Activated T-helper 1 cell treated with anti-CD3 and anti-CD28 coated beads, Interleukin-2, amount 50 U/mL, for 16 hours (primary cell): ENCODE measurements around the gene CXCR4.

Experiments
- DNase-seq, 2 donors: peaks; one replicate each; pipeline ENCODE4 v3.0.0-alpha.2; 2020; ENCODE audit warnings: low read depth in 1 of 2, low spot score in 1 of 2

CXCR4 gene

GRCh38 chr2:136131961-136132824 is 14.2 kb upstream of the CXCR4 start:
- peak; percentile 38 to 60 for DNase-seq

GRCh38 chr2:136131484-136131960 is 13.6 kb upstream of the CXCR4 start:
- DNase-seq, result no peak

- DNase-seq, result no peak
Measured at GRCh38 chr2:136130511-136130910, 12.6 kb upstream of the CXCR4 start.

- no peak for DNase-seq
Measured at GRCh38 chr2:136130045-136130444, 12.1 kb upstream of the CXCR4 start.

DNA sequence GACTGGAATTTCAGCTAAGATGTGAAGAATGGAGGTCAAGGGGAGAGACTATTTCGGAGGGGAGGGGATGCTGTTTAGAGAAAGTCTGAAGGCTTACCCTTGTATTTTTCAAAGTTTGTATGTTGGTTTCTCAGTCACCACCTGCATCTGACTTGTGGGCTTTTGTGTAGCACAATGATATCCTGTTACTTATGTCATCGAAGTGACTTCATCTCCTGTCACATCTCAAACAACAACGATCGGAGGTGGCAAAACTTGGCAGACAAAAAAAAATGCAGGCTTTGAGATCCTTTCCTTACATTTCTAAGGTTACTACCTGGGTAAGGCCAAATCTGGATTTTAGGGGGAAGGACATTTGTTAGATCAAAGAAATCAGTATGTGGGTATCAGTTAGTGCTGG is 11.7 kb upstream of the CXCR4 start:
- no peak for DNase-seq

- DNase-seq, result no peak
Measured at GRCh38 chr2:136128905-136129304, 11.0 kb upstream of the CXCR4 start.

GRCh38 chr2:136128366-136128765 is 10.4 kb upstream of the CXCR4 start:
- no peak for DNase-seq

DNA sequence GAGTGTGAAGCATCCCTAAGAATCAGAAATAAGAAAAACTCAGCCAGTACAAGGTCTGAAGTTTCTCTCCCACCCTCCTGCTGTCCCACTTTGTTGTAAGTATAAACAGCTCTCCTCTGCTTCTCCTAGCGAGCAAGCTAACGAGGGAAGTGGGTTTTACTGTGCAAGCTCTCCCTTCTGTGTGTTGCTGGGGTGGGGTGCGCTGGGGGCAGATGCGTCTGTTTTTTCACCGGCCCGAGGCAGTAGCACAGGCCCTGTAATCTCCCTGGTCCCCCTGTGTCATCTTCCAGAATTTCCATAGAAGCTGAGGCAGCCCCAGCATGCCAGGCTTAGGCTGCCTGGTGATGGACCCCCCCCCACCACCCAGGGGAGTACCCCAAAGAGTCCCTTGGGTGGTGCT is 9.4 kb upstream of the CXCR4 start:
- DNase-seq, result no peak

- no peak for DNase-seq
Measured at GRCh38 chr2:136126421-136126926, 8.5 kb upstream of the CXCR4 start.

DNA sequence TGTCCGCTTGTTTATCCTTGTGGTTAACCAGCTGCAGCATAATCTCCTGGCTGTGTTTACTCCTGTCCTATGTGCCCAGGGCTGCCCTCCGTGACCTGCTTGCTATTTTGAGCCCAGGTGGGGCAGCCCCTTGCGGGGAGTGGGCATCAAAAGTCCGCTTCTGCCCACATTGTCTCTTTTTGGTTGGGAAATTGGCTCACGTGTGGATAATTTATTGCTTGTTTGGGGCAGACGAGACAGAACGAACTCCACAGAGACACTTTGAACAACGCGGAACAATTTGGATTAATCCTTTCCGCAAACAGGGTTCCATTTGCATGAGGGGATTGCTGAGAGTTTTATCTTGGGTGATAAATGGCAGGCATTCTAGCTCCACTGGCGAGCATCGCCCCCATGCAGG is 8.1 kb upstream of the CXCR4 start:
- DNase-seq, result no peak

GRCh38 chr2:136125236-136125635 is 7.3 kb upstream of the CXCR4 start:
- no peak for DNase-seq

GRCh38 chr2:136124805-136125204 is 6.9 kb upstream of the CXCR4 start:
- no peak for DNase-seq

DNA sequence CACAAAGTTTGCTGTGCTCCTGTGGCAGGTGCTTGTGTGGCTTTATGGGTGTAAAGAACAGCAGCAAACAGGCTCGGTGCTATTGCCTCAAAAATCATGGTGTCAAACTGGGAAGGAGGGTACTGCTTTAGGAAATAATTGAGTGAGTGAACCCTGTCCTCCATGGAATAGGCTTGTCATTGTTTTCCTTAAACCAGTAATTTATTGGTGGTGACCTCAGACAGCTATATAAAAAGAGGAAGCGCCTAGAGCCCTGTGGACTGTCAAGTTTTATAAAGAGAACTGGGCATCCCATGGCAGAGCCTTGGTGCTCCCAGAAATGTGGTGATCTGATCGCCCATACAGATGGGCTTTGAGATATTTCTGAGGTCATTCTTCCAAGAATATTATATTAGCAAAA is 4.7 kb upstream of the CXCR4 start:
- no peak for DNase-seq

- no peak for DNase-seq
Measured at GRCh38 chr2:136121204-136121910, 3.4 kb upstream of the CXCR4 start.

- DNase-seq, result no peak
Measured at GRCh38 chr2:136119717-136120675, 2.0 kb upstream of the CXCR4 start.

GRCh38 chr2:136118819-136119716 is 1.1 kb upstream of the CXCR4 start:
- peak; percentile 74 to 86 for DNase-seq

- DNase-seq, result peak in 1 of 2 donors; percentile 30
Measured at GRCh38 chr2:136117391-136117841, 533 bp downstream of the CXCR4 start.

GRCh38 chr2:136116813-136117390 is 1.0 kb downstream of the CXCR4 start:
- peak; percentile 36 to 57 for DNase-seq

DNA sequence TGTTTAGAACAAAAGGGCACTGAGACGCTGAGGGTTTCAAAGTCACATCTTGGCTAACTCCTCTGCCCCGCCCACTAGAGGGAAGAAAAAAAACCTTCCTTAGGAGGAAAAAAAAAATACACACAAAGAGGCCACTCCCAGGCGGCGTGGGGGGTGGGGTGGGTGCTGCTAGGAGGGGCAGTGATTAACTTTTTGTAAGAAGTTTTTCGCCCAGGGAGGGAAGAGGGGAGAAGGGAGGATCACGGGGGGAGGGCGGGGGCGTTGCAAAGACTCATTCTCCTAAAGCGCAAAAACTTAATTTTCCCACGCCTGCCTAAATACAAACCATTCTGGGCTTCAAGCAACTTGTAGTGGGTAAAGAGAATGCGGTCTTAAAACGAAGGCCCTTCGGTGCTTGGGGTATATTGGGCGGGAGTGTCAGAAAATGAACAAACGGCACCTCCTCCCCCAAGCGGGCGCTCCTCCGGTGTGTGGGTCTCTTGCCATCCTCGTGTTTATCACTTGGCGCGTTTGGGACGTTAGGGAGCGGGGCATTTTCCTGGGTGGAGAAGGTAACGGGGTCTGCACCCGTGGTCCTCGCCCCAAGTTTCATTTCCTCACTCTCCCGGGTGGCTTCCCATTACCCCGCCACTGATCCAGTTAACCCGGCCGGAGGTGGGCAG is 1.7 kb downstream of the CXCR4 start:
- DNase-seq, result peak; percentile 53 to 64
